Hematopoietic multipotent progenitor cell treated with erythropoietin and hydrocortisone succinate and interleukin-3 and kit ligand, for 6 days (in vitro differentiated cells): ENCODE measurements around the gene TSPAN18.

Experiments
- DNase-seq: peaks from one replicate; pipeline ENCODE4 v3.0.0-alpha.2; 2015

Gene TSPAN18

DNA sequence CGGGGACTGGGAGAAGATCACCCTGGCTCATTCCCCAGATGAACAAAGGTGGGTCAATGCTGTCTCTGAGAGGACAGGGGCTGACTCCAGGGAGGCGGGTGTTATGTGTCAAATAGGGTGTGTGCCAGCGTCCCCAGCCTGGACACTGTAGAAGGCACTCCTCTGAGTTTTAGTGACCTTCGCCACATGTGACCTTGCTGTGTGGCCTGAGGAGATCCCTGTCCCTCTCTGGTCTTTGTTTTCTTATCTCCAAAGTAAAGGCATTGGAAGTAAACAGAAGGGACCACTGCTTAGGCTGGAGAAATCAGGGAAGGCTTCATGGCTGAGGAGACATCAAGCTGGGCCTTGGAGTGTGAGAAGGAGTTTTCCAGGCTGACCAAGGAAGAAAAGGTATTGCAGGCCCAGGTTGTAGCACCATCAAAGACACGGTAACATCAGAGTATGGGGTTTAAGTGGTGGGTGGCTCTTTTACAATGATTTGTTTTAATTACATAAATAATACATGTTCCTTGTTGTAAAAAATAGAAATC lies 149.5 kb downstream of the TSPAN18 start:
- no peak for DNase-seq

DNA sequence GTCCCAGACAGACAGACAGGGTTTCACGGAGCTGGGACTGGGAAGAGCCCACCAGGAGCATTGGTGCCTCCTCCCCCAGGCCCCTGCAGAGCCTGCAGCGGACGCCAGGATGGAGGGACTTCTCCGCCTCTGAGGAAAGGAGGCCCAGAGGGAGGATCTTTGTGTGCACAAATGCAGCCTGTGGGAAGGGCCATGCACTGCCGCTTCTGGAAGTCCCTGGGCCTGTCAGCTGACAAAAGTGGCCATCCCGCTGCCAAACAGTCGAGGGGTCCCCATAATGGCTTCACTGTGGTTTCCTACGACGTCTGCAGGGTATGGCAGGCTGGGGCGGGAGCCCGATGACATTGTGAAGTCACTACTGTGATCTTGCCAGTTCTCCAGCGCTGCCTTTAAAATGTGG lies 150.1 kb downstream of the TSPAN18 start:
- no peak for DNase-seq

DNA sequence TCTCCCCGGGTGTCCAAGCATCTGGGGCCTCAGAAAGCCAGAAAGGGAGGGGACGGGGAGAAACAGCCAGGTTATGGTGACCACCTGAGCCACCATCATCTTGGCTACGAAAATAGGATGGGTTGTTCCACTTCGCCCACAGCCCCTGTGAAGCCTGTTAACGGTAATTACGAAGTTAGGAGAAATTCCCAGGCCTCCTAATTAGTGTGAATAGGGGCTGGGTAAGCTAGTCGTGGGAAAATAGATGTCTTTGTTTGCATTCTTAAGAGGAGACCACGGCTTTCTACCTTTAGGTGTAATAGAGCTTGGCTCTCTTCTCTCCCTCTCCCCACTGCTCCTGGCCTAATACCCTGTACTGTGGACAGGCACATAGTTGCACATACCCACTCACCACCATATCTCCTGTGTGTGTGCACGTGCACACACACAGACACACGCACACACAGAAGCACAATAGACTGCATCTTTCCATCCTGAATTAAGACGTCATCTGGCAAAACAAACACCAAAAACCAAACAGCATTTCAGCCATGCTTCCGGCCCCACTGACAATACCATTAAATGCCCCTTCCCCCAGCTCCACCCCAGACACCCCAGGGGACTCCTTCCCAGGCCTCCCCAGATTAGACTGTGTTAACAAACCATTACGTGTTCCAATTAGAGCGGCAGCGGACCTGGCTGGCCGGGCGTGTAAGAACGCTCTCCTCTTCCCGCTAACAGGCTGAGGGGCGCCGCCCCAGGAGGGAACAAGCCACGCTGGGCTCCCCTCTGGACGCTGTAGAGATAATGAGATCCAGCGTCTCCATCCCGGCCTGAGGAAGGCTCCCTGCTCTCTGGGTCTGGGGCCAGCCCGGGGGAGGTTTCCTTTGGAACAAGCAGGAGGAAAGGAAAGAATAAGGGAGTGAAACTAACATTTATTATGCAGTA lies 151.1 kb downstream of the TSPAN18 start:
- DNase-seq: no peak

DNA sequence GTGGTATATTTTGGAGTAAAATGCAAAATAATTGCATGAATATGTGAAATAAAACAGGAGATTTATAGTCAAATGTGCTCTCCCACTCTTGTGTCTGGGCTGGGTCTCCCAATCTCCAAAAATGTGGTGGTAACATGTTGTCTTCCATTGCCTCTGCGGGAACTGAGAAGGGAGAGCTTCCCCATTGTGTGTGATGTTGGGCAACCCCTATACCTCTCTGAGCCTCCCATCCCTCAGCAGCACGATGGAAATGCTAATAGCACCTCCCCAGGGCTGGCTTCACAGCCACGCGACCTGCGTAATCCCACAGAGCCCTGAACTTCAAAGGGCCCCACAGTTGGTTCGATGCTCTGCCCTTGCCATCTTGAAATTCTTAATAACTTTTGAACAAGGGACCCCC lies 151.9 kb downstream of the TSPAN18 start:
- DNase-seq: no peak

DNA sequence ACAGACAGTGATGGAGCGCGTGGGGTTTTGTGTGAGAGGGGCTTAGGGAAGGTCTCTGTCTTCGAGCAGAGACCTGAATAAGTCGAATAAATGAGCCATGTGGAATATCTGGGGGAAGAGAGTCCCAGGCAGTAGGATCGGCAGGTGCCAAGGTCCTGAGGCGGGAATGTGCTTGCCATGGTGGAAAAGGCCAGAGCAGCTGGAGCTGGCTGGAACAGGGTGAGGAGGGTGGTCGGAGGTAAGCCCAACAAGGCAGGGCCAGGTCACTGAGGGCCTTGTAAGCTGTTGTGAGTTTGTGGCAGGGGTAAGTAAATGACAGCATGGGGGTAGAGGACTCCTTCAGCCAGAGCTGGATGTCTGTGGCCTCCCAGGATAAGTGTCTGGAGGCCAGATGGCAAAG lies 152.7 kb downstream of the TSPAN18 start:
- no peak for DNase-seq

DNA sequence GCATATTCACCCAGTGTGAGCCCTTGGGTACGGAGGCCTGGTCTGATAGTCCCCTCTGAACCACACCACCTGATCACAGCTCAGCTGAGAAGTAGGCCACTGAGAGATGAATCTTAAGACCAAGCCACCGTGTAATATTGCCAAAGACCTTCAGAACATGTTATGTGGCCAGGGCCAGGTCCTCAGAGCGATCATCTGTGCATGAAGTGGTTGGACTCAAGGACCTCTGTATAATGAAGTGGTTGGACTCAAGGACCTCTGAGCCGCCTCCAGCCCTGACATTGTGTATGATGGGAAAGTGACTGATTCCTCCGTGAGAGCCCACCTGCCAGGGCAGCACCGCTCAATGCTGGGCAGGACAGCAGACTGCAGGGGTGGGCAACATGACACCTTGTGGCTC lies 153.7 kb downstream of the TSPAN18 start:
- DNase-seq: no peak

DNA sequence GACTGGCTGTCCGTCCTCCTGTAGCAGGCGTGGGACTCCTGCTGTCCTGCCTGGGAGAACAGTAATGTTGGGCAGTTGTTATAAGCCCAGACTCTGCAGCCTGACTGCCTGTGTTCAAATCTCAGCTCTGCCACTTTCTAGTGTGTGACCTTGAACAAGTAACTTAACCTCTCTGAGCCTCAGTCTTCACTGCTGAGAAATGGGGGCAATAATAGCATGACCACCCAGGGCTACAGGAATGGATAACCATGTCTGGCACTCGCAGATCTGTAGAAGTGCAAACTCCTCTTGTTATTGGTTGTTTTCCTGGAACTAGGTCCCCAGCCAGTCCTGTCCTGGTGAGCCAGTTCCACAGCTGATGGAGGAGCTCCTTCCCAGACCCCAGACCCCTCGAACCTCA lies 154.2 kb downstream of the TSPAN18 start:
- DNase-seq: no peak

DNA sequence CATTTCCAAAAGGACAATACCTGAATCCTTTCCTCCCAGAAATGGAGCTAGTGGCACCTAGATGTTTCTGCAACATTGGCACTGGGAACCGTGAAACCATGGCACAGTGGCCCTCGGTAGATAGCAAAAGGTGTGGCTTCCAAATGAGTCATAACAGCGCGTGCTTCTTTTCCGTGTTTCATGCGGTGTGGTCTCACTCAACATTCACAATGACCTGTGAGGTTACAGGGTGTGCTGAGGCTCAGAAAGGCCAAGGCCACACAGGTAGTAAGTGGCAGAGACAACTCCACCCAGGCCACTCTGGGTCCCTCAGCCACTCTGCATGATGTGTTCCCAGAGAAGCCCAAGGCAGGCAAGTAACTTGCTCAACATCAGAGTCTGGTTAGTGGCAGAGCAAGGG lies 156.5 kb downstream of the TSPAN18 start:
- DNase-seq: no peak

DNA sequence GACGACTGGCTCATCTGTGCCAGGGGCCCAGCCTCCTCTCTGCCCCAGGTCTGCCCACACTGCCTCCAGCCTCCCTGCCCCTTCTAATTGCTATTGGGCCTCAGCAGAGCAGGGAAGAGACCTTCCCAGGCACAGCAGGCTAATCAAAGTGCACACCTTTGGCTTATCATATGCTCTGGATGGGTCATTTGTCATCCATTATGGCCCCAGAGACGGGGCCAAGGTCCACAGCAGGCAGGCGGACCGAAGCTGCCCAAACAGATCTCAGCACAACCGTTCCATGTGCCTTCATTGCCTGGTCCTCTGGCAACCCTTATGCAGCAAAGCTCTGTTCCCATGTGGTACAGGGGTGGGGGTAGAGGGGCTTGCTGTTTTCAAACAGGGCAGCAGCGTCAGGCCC lies 157.3 kb downstream of the TSPAN18 start:
- DNase-seq: no peak

DNA sequence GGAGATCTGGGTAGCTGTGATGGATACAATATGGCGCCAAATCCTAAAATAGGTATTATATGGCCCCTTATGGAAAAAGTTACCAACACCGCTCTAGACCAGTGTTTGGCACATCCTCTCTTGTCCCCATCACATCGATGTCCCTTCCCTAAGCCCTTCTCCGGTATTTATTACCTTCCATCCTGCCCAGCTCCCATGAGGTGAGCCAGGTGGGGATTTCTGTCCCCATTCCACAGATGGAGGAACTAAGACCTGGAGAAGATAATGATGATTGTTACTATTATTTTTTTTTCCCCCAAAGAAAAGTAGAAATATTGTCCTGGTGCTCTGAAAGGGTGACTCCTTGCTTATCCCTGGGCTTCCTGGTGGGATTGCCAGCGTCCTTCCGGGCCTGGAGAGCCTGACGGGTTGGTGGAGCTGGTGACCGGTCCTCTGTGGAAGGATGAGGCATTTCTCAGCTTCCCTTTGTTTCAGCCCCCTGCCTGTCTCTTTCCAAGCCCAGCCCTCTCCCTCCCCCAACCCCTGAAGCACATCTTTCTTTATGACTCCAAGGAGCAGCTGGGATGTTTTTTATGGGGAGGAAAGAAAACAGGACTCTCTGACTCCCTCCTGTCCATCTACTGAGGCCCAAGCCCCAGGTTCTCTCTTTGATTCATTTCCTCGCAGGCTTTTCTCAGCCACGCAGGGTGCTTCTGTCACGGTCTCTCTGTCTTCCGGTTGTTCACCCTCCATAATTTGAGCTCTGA lies 158.5 kb downstream of the TSPAN18 start:
- DNase-seq: no peak

DNA sequence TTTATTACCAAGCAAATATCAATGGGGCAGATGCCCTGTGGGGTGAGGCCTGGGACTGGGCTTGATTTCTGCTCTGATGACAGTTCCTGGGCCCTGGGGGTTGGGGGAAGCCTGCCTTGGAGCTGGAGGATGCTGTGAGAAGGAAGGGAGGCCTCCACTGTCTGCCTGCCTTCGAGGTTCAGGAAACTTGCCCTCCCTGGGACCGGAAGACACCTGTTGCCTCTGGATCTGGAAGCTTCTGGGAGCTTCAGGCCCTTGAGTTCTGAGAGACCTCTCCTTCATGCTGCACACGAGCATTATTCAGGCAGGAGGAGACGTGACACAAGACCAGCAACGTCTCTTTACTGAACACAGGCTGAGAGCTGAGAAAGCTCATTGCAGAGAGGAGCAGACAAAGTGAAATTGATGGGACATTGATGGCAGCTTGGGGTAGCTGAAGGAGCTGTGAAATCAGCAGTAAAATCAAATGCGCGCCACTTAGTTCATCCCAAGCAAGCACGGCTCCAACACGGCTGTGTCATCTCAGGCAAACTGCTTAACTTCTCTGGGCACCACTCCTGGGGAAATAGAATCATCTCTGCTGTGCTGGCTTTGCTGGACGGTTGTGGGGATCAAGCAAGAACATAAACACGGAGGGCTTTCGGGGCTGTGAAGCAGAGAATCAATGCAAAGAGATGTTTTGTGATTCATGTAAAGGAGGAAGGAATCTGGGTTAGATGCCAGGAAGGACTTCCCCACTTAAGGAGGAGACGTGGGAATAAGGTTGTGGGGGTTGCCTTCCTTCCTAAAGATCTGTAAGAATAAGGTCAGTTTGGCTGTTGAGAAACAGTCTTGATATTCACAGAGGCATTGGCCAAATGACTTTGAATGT lies 159.4 kb downstream of the TSPAN18 start:
- DNase-seq: no peak

DNA sequence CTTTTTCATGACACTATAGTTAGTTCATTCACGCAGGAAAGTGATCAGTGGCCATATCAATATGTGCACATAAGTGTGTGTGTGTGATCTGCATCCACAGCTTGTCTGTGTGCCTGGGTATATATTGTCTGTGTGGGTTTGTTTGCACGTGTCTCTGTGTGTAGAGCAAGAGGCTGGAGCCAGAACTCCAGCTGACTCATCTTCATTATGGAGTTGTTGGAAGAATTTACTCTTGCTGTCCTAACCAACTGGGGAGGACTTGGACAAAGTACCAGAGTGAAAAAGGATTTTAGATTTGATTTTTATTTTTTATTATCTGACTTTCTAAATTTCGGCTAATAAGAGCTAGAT lies 160.0 kb downstream of the TSPAN18 start:
- no peak for DNase-seq

DNA sequence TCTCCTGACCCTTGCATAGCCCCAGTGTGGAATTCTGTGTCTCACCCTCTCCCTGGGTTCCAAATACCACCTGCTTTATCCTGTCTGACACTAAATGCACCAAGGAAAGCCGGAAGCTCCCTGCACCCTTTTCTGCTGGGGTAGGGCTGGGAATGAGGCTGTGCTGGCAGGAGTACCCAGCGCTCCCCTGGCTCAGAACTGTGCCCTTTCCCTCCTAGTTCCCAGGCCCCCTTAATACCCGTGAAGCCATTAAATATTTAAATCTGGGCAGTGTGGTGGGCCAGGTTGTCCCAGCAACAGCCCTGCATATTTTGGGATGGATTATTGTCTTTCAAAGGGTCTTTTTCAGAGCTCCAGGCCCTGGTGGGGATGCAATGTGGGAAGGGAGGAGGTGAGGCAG lies 160.9 kb downstream of the TSPAN18 start:
- no peak for DNase-seq

DNA sequence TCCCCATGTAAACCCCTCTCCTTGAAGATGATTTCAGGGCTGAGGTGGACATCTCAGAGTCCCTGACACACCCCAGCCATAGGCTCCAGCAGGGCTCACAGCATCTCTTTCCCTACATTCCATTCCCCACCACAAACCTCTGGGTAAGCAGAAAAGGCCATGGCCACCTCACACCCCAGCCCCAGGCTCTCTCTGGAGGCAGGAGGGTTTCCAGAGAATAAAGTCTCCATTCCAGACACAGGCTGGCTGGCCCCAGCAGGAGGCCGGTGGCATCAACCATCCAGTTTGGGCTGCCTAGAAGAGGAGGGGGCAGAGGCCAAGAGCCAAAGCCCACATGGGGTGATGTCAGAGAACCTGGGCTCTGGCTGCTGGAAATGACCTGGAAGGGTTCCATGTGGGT lies 162.5 kb downstream of the TSPAN18 start:
- no peak for DNase-seq

DNA sequence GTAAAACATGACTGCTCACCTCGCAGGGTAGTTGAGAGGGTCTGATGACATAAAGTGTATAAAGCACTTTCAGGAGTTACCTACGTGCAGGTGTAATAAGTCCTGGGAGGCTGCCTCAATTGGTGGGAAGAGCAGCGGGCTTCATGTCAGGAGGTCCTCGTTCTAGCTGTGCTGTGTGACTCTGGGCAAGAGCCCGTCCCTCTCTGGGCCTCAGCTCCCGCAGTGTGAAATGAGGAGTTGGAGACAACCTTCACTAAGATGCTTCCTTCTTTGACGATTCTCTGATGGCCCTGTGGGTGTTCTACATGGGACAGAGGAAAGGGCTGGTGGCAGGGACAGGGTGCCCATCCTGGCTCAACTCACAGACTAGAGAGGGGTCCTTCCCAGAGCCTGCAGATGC lies 166.1 kb downstream of the TSPAN18 start:
- DNase-seq: no peak

DNA sequence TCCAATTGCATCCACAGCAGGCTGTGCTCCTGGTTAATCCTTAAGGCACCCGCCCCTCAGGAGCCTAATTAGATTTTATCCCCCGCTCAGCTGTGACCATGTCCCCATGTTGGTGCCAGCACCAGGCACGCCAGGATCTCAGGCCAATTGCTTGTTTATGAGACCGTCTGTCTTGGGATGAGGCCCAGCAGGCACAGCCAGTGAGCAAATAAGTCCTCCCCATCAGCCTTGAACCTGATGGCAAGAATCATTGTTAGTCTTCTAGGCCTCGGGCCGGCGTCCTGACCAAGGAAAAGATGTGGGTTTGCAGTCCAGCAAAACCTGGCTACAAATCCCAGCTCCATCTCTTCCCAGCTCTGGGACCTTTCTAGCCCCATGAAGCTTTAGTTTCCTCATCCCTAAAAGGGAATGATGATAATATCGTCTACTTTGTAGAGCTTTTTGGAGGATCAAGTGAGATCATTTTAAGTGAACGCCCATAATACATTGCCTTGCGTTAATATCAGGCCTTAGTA lies 166.6 kb downstream of the TSPAN18 start:
- no peak for DNase-seq

DNA sequence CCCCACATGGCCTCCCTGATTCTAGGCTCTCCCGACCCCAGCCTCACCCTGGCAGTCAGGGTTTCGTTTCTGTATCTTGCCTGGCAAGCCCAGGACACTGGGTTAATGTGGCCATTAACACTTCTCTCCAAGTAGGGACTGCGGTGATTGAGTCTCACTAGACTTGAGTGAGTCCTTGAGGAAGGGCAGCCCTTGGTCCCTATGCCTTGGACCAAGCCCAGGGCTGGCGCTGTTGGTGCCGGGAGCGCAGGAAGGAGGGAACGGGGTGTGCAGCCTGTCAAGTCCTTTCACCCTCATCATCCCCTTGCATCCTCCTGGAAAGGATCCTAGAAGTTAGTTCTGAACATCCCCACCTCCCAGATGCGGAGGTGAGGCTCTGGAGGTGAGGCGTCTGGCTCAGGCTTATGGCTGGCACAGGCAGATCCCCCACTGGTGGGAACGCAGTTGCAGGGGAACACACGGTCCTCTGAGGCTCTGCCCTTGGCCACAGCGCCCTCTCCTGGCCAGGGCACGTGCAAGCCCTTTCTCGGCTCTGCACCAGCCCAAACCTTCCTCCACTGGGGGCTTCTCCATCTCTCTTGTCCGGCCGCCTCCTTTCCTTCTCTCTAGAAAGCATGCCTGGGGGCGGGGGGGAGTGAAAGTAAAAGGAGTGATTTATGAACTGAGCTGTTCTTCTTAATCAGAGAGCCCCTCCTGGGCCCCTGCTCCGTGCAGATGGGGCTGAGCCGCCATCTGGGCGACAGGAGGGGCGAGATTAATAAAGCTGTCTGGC lies 167.3 kb downstream of the TSPAN18 start:
- DNase-seq: peak; percentile 88

DNA sequence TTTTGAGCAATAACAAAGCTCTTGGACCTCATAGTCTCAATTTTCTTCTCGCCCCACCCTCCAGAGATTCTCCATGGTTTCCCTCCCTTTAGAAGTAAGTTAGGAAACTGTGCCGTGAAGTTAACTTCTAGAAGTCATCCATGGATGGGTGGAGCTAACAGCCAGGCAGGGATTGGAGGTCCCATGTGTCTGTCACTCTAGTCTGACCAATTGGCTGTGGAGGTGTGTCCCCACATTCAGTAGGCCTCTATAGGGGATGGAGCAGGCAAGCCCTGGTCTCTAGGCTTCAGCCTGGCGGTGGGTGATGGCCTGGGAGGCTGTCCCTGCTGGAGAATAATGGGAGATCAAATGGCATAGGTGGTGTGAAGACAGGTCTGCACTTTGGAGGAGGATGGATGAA lies 173.2 kb downstream of the TSPAN18 start:
- DNase-seq: peak; percentile 69

DNA sequence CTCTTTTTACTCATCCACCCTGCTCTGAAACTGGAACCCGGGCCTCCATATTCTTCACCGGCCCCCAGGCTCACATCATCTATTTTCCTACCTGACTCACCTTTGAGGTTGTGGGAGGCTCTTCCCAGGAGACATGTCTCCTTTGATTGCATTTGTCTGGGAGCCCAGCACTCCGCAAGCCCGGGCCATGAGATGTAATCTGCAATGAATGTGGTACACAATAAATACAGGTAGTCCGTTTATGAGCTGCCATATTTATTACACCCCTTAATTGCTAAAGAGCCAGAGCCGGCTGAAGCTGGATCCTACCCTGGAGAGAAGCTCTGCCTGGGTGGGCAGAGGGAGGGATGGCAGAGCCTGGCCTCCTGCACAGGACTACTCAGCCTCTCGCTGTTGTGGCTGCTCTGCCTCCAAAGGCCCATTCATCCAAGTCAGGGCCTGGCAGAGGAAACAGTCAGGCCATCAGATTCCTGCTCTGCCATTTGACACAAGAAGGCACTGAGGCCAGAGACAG lies 174.4 kb downstream of the TSPAN18 start:
- no peak for DNase-seq

DNA sequence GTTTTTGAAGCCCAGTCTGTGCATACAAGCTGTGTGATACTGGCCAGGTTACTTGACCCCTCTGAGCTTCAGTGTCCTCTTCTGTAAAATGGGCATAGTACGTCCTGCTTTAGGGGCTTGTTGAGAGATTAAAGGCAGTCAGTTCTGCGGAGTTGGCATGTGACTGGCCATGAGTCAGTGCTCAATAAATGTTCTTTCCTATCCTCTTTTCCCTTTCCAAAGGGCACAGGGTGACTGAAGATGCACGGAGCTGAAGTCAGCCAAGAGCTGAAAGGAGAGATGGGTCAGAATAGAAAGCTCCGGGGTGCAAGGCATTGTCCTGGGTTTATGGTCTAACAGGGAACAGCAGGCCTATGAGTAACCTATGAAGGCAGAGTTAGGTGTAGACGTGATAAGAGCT lies 175.0 kb downstream of the TSPAN18 start:
- DNase-seq: no peak

DNA sequence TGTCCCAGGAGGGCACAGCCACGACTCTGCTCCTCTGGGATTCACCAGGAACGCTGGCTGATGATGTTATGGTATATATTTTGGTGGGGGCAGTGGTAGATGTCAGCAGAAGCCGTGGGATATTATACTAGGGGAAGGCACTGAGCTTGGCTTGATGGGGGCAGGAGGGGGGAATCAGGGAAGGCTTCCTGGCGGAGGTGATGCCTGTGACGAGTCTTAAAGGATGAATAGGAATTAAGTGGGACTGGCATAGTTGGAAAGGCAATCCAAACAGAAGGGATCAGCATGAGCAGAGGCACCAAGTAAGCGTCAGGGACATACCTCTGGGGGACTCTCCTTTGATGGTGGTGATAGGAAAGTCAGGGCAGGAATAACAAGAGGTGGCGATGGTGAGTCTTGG lies 176.3 kb downstream of the TSPAN18 start:
- DNase-seq: no peak

DNA sequence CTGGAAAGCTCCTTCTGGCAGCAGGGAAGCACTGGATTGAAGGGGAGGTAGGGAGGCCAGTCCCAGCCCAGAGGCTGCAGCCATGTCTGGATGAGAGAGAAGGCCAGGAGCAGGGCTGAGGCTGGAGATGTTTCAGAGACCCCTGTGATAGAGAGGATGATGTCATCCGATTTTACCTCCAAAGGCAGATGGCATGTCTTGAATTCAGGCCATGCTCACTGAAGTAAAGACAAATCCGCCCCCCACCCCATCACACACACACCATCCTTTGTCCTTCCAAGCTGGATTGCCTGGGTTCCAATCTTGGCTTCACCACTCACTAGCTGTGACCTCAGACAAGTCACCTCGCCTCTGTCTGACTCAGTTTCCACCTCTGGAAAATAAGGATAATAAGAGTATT lies 176.8 kb downstream of the TSPAN18 start:
- no peak for DNase-seq
